GM18951 (cell line): Measurements from ENCODE around the gene GADD45A.
A peak's percentile ranks its signal among the peaks of the same experiment; 100 is the strongest.

Source experiments
- POLR2A ChIP-seq: IDR thresholded peaks from 4 replicates; pipeline ENCODE4 v1.6.1; 2011; ENCODE audit warnings: mild to moderate bottlenecking; ENCODE audit not compliant: insufficient read length, insufficient read depth; ENCODE audit errors: extremely low read depth
- in situ Hi-C: fragments of 300-500 bp; cut with MboI; formaldehyde crosslinking; loops from one replicate; pipeline ENCODE4 v1.12.0; 2022; ENCODE audit warnings: low sequenced_read_pairs, mixed read lengths, inconsistent platforms; ENCODE audit not compliant: unreplicated experiment

The GADD45A gene, protein sequence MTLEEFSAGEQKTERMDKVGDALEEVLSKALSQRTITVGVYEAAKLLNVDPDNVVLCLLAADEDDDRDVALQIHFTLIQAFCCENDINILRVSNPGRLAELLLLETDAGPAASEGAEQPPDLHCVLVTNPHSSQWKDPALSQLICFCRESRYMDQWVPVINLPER

DNA sequence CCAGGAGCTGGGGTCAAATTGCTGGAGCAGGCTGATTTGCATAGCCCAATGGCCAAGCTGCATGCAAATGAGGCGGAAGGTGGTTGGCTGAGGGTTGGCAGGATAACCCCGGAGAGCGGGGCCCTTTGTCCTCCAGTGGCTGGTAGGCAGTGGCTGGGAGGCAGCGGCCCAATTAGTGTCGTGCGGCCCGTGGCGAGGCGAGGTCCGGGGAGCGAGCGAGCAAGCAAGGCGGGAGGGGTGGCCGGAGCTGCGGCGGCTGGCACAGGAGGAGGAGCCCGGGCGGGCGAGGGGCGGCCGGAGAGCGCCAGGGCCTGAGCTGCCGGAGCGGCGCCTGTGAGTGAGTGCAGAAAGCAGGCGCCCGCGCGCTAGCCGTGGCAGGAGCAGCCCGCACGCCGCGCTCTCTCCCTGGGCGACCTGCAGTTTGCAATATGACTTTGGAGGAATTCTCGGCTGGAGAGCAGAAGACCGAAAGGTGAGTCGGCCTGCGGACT is at the start of gene GADD45A:
GADD45A (plus strand) TSS at position 135 of the 491 bp plus-strand sequence; CDS start at position 429, 294 bp downstream.
- TF ChIP-seq POLR2A = peak; percentile 100
- in situ Hi-C loops = no loop called here

DNA sequence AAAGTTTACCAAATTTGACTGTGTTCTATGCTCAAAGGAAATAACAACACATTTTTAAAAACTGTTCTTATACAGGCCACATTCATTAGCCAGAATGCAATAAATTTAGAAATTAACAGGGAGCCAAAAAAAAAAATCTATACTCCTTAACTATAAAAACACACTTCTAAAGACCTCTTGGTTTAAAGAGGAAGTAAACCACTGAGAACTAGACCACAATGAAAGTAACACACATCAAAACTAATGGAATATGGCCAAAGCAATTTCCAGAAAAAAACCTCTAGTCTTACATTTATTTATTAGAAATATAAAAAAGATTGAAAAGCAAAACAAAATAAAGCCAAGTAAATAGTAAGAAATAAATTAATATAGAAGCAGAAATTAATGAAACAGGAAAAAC is 48.9 kb upstream of the GADD45A start:
- in situ Hi-C loops = no loop called here
- TF ChIP-seq POLR2A = no peak

DNA sequence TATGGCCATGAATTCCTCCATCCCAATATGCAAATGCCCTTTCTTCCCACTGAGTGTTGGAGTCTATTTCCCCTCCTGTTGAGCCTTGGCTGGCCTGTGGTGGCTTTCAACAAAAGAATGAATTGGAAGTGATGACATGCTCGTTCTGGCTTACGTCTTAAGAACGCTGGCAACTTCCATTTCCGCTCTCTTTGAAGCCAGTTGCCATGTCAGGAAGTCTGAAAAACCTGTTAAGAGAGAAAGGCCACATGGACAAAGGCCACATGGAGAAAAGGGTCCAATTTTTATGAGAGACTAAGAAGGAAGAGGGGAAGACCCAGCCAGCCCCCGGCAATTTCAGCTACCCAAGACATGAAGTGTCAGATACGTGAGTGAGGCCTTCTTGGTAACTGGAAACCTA is 45.6 kb upstream of the GADD45A start:
- in situ Hi-C loops = no loop called here
- TF ChIP-seq POLR2A = no peak

- in situ Hi-C loops = no loop called here
- TF ChIP-seq POLR2A = no peak
Observed at GRCh38 chr1:67642629-67643028, 42.4 kb upstream of the GADD45A start.

GRCh38 chr1:67644566-67644965 is 40.4 kb upstream of the GADD45A start:
- in situ Hi-C loops = no loop called here
- no peak for TF ChIP-seq POLR2A

- in situ Hi-C loops = no loop called here
- no peak for TF ChIP-seq POLR2A
Observed at GRCh38 chr1:67645495-67646144, 39.4 kb upstream of the GADD45A start.

DNA sequence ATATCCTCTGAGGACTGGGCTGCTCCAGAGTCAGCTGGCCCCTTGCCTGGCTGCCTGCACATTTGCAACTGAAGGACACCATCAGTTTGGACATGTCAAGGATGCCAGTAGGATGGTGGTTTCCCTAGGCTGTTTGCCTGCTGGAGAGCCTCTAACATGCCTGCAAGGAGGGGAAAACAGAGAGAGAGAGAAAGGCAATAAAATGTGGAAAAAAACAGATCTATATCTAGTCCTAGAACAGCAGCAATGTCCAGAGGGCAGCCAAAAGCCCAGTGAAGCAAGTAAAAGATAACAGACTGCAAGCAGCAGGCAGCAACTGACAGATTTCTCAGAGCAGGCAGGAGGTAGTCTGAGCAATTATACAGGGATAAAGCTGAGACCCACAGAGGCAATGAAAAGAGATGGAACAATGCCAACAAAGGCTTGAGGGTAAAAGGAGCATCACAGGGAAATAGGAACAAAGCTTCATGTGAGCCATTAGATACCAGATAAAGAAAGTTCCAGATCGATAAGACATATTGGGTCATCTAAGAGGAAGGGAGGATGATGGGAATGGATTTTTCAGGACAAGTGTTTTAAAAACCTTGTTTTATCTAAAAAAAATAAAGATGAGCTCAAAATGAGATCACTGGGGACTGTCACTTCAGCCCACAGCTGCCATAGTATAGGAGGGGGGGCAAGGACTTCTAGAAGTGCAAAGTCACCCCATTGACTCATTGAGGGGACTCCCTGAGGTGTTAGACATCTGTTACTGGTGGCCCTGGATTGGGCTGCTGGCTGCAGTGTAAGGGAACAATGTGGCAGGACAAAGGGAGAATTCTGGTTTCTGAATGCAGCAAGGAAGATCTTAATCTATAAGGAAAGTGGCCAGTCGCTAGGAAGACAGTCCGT is 38.6 kb upstream of the GADD45A start:
- in situ Hi-C loops = no loop called here
- TF ChIP-seq POLR2A = no peak

GRCh38 chr1:67647036-67647798 is 37.8 kb upstream of the GADD45A start:
- TF ChIP-seq POLR2A = no peak
- in situ Hi-C loops = no loop called here

- in situ Hi-C loops = no loop called here
Observed at GRCh38 chr1:67647814-67648358, 37.1 kb upstream of the GADD45A start.

DNA sequence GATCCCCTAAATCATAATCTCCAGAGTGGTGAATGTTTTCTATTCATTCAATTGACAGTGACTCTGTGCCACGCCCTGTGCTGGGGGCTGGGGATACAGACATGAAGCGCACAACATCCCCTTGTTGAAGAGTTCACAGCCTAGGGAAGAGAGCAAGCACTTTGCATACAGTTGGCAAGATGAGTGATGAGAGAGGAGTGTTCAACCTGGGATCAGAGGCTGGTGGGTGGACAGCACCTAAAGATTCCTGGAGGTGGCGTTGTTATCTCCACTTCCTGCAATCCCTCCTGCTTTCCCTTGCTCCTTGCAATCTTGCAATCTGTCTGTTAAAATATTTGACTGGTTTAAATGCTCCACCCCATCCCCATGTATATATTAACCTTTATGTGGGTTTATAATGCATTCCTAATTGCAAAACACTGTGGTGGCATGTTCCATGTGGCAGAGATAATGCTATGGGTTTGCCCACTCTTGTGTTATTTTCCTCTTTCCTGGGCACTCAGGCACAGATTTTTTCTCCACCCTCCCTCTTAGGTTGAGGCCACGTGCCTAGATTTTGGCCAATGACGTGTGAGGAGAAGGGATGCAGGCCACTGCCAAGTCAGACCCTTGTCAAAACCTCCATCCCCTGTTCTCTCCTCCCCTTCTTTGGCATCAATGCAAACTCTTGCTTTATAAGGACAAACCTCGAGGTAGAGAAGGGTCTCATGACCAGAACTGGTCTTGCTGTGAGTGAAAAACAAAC is 36.2 kb upstream of the GADD45A start:
- in situ Hi-C loops = no loop called here
- no peak for TF ChIP-seq POLR2A

More at GRCh38 chr1:67647814-67648358, 37.1 kb upstream of the GADD45A start:
- no peak for TF ChIP-seq POLR2A

GRCh38 chr1:67650061-67650460 is 34.9 kb upstream of the GADD45A start:
- in situ Hi-C loops = no loop called here
- TF ChIP-seq POLR2A = no peak

GRCh38 chr1:67651031-67651430 is 34.0 kb upstream of the GADD45A start:
- in situ Hi-C loops = no loop called here
- no peak for TF ChIP-seq POLR2A
